ENCODE measurements around the gene CELA2B.
"Not testable (repeated sequence)": the region's sequence is repeated elsewhere in the genome, so short reads cannot be mapped to it uniquely, and the experiment has no call there.

The CELA2B gene

DNA sequence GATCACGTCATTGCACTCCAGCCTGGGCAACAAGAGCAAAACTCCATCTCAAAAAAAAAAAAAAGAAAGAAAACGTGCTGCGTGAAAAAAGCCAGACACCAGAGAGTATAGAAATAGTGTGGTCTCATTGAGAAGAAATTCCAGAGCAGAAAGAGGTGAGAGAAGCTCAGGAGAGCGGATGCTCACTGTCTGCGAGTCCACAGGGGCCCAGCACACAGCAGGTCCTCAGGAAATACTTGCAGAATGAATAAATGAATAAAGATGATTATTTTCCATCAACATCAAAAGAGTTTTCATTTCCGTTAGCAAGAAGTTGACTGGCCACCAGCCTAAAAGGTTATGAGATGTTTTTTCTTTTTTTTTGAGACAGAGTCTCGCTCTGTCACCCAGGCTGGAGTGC, 33.7 kb downstream of the CELA2B start:
- no peak overlapping the region for H3K4me3 ChIP-seq (ENCODE audit: control insufficient read depth in 1 of 7, extremely low read depth in 1 of 7, insufficient read depth in 4 of 7, low read depth in 2 of 7, low read length in 6 of 7)
- H3K27ac ChIP-seq (ENCODE audit: insufficient read depth in 1 of 2, low read depth in 1 of 2, low read length in 2 of 2, poor library complexity in 1 of 2, severe bottlenecking in 2 of 2) = no peak overlapping the region
- no peaks in the 10 kb centered on the region for H3K9me3 ChIP-seq (ENCODE audit: control extremely low read depth in 1 of 5, control insufficient read depth in 4 of 5, insufficient read depth in 2 of 5, low read depth in 1 of 5, low read length in 4 of 5)
- DNase-seq = no peak
- peaks cover 0 to 2% (median 0%) of the 10 kb centered on the region in 4 experiments for H3K4me1 ChIP-seq (ENCODE audit: control extremely low read depth in 1 of 4, control insufficient read depth in 4 of 4, insufficient read depth in 4 of 4, low read length in 3 of 4)
- WGBS (ENCODE audit: insufficient coverage) = no CpG with 5 or more reads among the region's 7 CpGs
- H3K36me3 ChIP-seq (ENCODE audit: control insufficient read depth in 4 of 4, insufficient read depth in 4 of 4, low read length in 3 of 4) = peaks cover 3 to 25% (median 8%) of the 10 kb centered on the region in 4 experiments
- ChIA-PET CTCF (no interaction called here), POLR2A (no interaction called here)
- no peaks in the 10 kb centered on the region for H3K27me3 ChIP-seq (replicated peaks in 2 of 5; ENCODE audit: control insufficient read depth in 4 of 5, insufficient read depth in 5 of 5, low read length in 4 of 5)

DNA sequence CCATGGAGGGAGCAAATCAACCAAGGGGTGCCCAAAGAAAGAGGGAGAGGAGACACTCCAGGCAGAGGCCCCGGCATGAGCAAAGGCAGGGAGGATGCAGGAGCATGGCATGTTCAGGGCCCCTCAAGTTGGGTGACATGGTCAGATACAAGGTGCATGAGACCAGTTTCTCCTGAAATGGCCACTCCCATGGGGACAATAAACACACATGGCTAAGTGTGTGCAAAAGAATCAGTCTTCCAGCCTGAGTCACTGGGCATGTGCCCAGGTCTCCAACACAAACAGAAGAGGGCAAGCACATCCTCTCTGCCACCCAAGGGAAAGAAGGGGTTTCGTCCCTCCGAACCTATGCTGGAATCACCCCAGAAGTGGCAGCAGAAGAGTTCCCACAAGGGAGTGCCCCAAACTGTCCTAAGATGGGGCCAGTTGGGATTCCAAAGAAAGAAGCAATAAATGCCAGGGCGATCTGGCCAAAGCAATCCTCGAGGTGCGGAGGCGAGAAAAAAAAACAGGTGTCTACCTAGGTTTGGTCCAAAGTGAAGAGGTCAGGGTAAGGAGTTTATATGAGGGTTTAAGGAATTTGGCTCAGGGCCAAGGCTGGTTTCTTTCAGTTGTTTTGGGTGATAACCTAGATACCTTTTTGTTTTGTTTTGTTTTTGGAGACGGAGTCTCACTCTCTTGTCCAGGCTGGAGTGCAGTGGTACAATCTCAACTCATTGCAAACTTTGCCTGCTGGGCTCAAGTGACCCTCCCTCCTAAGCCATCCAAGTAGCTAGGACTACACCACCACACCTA, 34.9 kb downstream of the CELA2B start:
- no peak overlapping the region for H3K27ac ChIP-seq (ENCODE audit: insufficient read depth in 1 of 2, low read depth in 1 of 2, low read length in 2 of 2, poor library complexity in 1 of 2, severe bottlenecking in 2 of 2)
- H3K4me1 ChIP-seq (ENCODE audit: control extremely low read depth in 1 of 4, control insufficient read depth in 4 of 4, insufficient read depth in 4 of 4, low read length in 3 of 4) = peaks cover 3 to 13% (median 8%) of the 10 kb centered on the region in 4 experiments
- H3K27me3 ChIP-seq (replicated peaks in 2 of 5; ENCODE audit: control insufficient read depth in 4 of 5, insufficient read depth in 5 of 5, low read length in 4 of 5) = no peaks in the 10 kb centered on the region
- 91% methylated on average over 7 of the region's 8 CpGs for WGBS (ENCODE audit: insufficient coverage)
- H3K4me3 ChIP-seq (ENCODE audit: control insufficient read depth in 1 of 7, extremely low read depth in 1 of 7, insufficient read depth in 4 of 7, low read depth in 2 of 7, low read length in 6 of 7) = no peak overlapping the region
- H3K9me3 ChIP-seq (ENCODE audit: control extremely low read depth in 1 of 5, control insufficient read depth in 4 of 5, insufficient read depth in 2 of 5, low read depth in 1 of 5, low read length in 4 of 5) = no peaks in the 10 kb centered on the region
- no peak for DNase-seq
- CTCF ChIA-PET = interaction anchor here (1.4 kb wide), 1 partner anchor 188 kb away, joined by 3 read pairs; no protein-coding TSS in a partner anchor
- POLR2A ChIA-PET = no interaction called here
- H3K36me3 ChIP-seq (ENCODE audit: control insufficient read depth in 4 of 4, insufficient read depth in 4 of 4, low read length in 3 of 4) = peaks cover 0 to 16% (median 8%) of the 10 kb centered on the region in 4 experiments

DNA sequence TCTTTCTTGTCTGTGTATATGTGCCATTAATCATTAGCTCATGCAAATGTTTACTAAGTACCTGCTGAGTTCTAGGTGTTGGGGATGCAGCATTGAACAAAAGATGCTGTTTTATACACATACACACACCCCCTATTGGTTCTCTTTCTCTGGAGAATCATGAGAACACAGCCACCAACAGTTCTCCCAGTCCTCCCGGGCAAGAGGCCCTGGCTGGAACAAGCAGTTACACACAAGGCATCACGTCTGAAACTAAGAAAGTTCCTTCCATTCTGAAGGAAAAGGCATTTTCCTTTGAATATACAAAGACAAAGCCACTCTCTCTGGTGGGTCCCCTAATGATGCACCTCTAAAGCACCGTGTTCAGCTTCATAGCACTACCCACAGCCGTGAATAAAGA, 37.3 kb downstream of the CELA2B start:
- 86% methylated on average over 1 of the region's 4 CpGs for WGBS (ENCODE audit: insufficient coverage)
- no peaks in the 10 kb centered on the region for H3K27me3 ChIP-seq (replicated peaks in 2 of 5; ENCODE audit: control insufficient read depth in 4 of 5, insufficient read depth in 5 of 5, low read length in 4 of 5)
- CTCF ChIA-PET = interaction anchor here (1.0 to 1.1 kb wide), 3 partner anchors 10 to 332 kb away, joined by 3 read pairs; no protein-coding TSS in a partner anchor
- peaks cover 3 to 13% (median 8%) of the 10 kb centered on the region in 4 experiments for H3K4me1 ChIP-seq (ENCODE audit: control extremely low read depth in 1 of 4, control insufficient read depth in 4 of 4, insufficient read depth in 4 of 4, low read length in 3 of 4)
- H3K27ac ChIP-seq (ENCODE audit: insufficient read depth in 1 of 2, low read depth in 1 of 2, low read length in 2 of 2, poor library complexity in 1 of 2, severe bottlenecking in 2 of 2) = no peak overlapping the region
- no peak overlapping the region for H3K4me3 ChIP-seq (ENCODE audit: control insufficient read depth in 1 of 7, extremely low read depth in 1 of 7, insufficient read depth in 4 of 7, low read depth in 2 of 7, low read length in 6 of 7)
- no peak for DNase-seq
- H3K36me3 ChIP-seq (ENCODE audit: control insufficient read depth in 4 of 4, insufficient read depth in 4 of 4, low read length in 3 of 4) = peaks cover 3 to 16% (median 4%) of the 10 kb centered on the region in 4 experiments
- no peaks in the 10 kb centered on the region for H3K9me3 ChIP-seq (ENCODE audit: control extremely low read depth in 1 of 5, control insufficient read depth in 4 of 5, insufficient read depth in 2 of 5, low read depth in 1 of 5, low read length in 4 of 5)
- POLR2A ChIA-PET = interaction anchor here (0.7 kb wide), 1 partner anchor 15 kb away, joined by 3 read pairs; no protein-coding TSS in a partner anchor

DNA sequence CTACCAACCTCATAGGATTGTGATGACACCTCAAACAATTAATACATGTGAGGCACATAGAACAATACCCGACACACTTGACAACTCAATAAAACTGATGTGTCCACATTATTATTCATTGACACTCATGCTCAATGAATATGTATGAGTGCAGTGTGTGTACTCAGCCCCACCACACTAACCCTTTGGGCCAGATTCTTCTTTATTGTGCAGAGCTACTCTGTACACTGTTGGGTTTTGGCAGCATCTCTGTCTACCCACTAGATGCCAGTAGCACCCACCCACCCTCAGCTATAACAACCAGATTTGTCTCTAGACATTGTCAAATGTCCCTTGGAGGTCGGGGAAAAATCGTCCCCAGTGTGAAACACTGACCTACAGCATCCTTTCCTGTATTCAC, 38.0 kb downstream of the CELA2B start:
- peaks cover 3 to 16% (median 4%) of the 10 kb centered on the region in 4 experiments for H3K36me3 ChIP-seq (ENCODE audit: control insufficient read depth in 4 of 4, insufficient read depth in 4 of 4, low read length in 3 of 4)
- DNase-seq = no peak
- H3K4me1 ChIP-seq (ENCODE audit: control extremely low read depth in 1 of 4, control insufficient read depth in 4 of 4, insufficient read depth in 4 of 4, low read length in 3 of 4) = peaks cover 3 to 13% (median 8%) of the 10 kb centered on the region in 4 experiments
- ChIA-PET CTCF (no interaction called here), POLR2A (interaction anchor here (0.6 to 0.7 kb wide), 2 partner anchors 14 to 172 kb away, joined by 3 read pairs; no protein-coding TSS in a partner anchor)
- 100% methylated on average over 2 of the region's 3 CpGs for WGBS (ENCODE audit: insufficient coverage)
- H3K4me3 ChIP-seq (ENCODE audit: control insufficient read depth in 1 of 7, extremely low read depth in 1 of 7, insufficient read depth in 4 of 7, low read depth in 2 of 7, low read length in 6 of 7) = no peak overlapping the region
- H3K9me3 ChIP-seq (ENCODE audit: control extremely low read depth in 1 of 5, control insufficient read depth in 4 of 5, insufficient read depth in 2 of 5, low read depth in 1 of 5, low read length in 4 of 5) = no peaks in the 10 kb centered on the region
- no peaks in the 10 kb centered on the region for H3K27me3 ChIP-seq (replicated peaks in 2 of 5; ENCODE audit: control insufficient read depth in 4 of 5, insufficient read depth in 5 of 5, low read length in 4 of 5)
- no peak overlapping the region for H3K27ac ChIP-seq (ENCODE audit: insufficient read depth in 1 of 2, low read depth in 1 of 2, low read length in 2 of 2, poor library complexity in 1 of 2, severe bottlenecking in 2 of 2)

DNA sequence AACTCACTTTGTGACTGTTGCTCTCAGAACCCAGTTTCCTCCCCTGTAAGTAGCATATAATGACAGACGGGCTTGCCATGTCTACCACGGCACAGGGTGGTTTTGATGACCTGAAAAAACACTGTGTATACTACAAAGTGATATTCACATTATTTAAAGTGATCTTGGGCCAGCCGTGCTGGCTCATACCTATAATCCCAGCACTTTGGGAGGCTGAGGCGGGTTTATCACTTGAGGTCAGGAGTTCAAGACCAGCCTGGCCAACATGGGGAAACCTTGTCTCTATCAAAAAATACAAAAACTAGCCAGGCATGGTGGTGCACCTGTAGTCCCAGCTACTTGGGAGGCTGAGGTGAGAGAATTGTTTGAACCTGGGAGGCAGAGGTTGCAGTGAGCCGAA, 38.7 kb downstream of the CELA2B start:
- 100% methylated on average over 1 of the region's 5 CpGs for WGBS (ENCODE audit: insufficient coverage)
- not testable (repeated sequence) for DNase-seq; H3K27ac ChIP-seq (ENCODE audit: insufficient read depth in 1 of 2, low read depth in 1 of 2, low read length in 2 of 2, poor library complexity in 1 of 2, severe bottlenecking in 2 of 2); H3K9me3 ChIP-seq (ENCODE audit: control extremely low read depth in 1 of 5, control insufficient read depth in 4 of 5, insufficient read depth in 2 of 5, low read depth in 1 of 5, low read length in 4 of 5); H3K27me3 ChIP-seq (replicated peaks in 2 of 5; ENCODE audit: control insufficient read depth in 4 of 5, insufficient read depth in 5 of 5, low read length in 4 of 5); H3K4me3 ChIP-seq (ENCODE audit: control insufficient read depth in 1 of 7, extremely low read depth in 1 of 7, insufficient read depth in 4 of 7, low read depth in 2 of 7, low read length in 6 of 7)
- Histone ChIP-seq H3K36me3 (ENCODE audit: control insufficient read depth in 4 of 4, insufficient read depth in 4 of 4, low read length in 3 of 4) (peaks cover 3 to 16% (median 4%) of the 10 kb centered on the region in 4 experiments), H3K4me1 (ENCODE audit: control extremely low read depth in 1 of 4, control insufficient read depth in 4 of 4, insufficient read depth in 4 of 4, low read length in 3 of 4) (peaks cover 3 to 11% (median 8%) of the 10 kb centered on the region in 4 experiments)
- ChIA-PET CTCF (interaction anchor here (2.0 kb wide), 1 partner anchor 15 kb away, joined by 5 read pairs; no protein-coding TSS in a partner anchor), POLR2A (interaction anchor here (0.6 to 0.7 kb wide), 2 partner anchors 14 to 1841 kb away, joined by 4 read pairs; no protein-coding TSS in a partner anchor)

DNA sequence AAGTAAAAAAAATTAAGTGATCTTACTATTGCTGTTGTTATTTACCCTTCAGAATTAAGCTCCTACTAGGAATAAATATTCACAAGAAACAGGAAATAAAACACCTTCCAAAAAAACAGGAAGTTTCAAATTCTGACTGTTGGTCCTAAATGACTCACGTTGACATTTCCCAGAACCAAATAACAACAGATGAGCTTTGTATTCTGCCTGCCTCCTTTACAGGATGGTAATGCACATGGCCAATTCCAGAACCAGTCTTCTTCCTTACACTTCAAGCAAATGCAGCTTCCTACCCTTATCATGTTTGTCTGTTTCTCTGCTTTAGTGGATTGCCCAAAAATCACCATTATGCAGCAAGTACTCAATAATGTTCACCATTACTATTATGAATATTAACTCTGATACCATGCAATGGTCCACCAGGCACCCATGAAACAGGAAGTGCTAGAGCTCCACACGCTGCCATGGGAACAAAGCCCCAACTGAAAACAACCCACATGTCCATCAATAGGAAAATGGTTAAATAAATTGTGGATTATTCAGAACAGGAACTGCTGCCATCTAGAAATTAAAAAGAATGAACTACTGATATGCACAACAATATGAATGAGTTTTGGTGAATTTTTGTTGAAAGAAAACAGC, 39.2 kb downstream of the CELA2B start:
- peak in 2 of 3 donors; percentile 59 to 69 for DNase-seq
- Histone ChIP-seq H3K27me3 (replicated peaks in 2 of 5; ENCODE audit: control insufficient read depth in 4 of 5, insufficient read depth in 5 of 5, low read length in 4 of 5) (no peaks in the 10 kb centered on the region), H3K36me3 (ENCODE audit: control insufficient read depth in 4 of 4, insufficient read depth in 4 of 4, low read length in 3 of 4) (peaks cover 3 to 16% (median 4%) of the 10 kb centered on the region in 4 experiments), H3K9me3 (ENCODE audit: control extremely low read depth in 1 of 5, control insufficient read depth in 4 of 5, insufficient read depth in 2 of 5, low read depth in 1 of 5, low read length in 4 of 5) (no peaks in the 10 kb centered on the region), H3K4me1 (ENCODE audit: control extremely low read depth in 1 of 4, control insufficient read depth in 4 of 4, insufficient read depth in 4 of 4, low read length in 3 of 4) (peaks cover 3 to 11% (median 8%) of the 10 kb centered on the region in 4 experiments), H3K27ac (ENCODE audit: insufficient read depth in 1 of 2, low read depth in 1 of 2, low read length in 2 of 2, poor library complexity in 1 of 2, severe bottlenecking in 2 of 2) (peak overlapping the region in 1 of 2 experiments; percentile 47), H3K4me3 (ENCODE audit: control insufficient read depth in 1 of 7, extremely low read depth in 1 of 7, insufficient read depth in 4 of 7, low read depth in 2 of 7, low read length in 6 of 7) (peak overlapping the region in 1 of 7 experiments; percentile 23)
- ChIA-PET POLR2A (interaction anchor here (0.6 to 0.7 kb wide), 2 partner anchors 14 to 1841 kb away, joined by 4 read pairs; no protein-coding TSS in a partner anchor), CTCF (interaction anchor here (2.0 kb wide), 1 partner anchor 16 kb away, joined by 5 read pairs; no protein-coding TSS in a partner anchor)
- no CpG with 5 or more reads among the region's 2 CpGs for WGBS (ENCODE audit: insufficient coverage)

Measured in common myeloid progenitor, CD34-positive (primary cell).